KMS-11 (cell line): ENCODE results near the gene KANSL1.

Experiments
- H2AFZ ChIP-seq: fragments of 200-600 bp; sonication (generic); 2 replicates; pipeline ENCODE4 v1.6.1; 2016; ENCODE audit warnings: antibody characterized with exemption, mixed run types, low read depth
- H3K27ac ChIP-seq: fragments of 200-600 bp; sonication (generic); 2 replicates; pipeline ENCODE4 v1.6.1; 2016; ENCODE audit warnings: mild to moderate bottlenecking, mixed run types
- H3K27me3 ChIP-seq: fragments of 200-600 bp; sonication (generic); 2 replicates; pipeline ENCODE4 v1.6.1; 2017; ENCODE audit warnings: mild to moderate bottlenecking, low read depth, mixed run types, moderate library complexity; ENCODE audit not compliant: insufficient read depth
- H3K36me3 ChIP-seq: fragments of 200-600 bp; sonication (generic); 2 replicates; pipeline ENCODE4 v1.6.1; 2017; ENCODE audit warnings: mild to moderate bottlenecking, mixed run types; ENCODE audit not compliant: insufficient read depth
- H3K4me1 ChIP-seq: fragments of 200-600 bp; sonication (generic); 2 replicates; pipeline ENCODE4 v1.6.1; 2016; ENCODE audit warnings: mild to moderate bottlenecking, low read depth, mixed run types; ENCODE audit not compliant: poor library complexity, severe bottlenecking
- H3K4me2 ChIP-seq: fragments of 200-600 bp; sonication (generic); 2 replicates; pipeline ENCODE4 v1.7.0; 2016; ENCODE audit warnings: mild to moderate bottlenecking, mixed run types
- H3K4me3 ChIP-seq: fragments of 200-600 bp; sonication (generic); IDR thresholded peaks from 2 replicates; pipeline ENCODE4 v1.6.1; 2017; ENCODE audit warnings: low read depth, low read length, mixed read lengths; ENCODE audit not compliant: insufficient read depth
- H3K79me2 ChIP-seq: fragments of 200-600 bp; sonication (generic); 2 replicates; pipeline ENCODE4 v1.6.1; 2016; ENCODE audit warnings: low read depth, mixed run types; ENCODE audit not compliant: insufficient read depth
- H3K9ac ChIP-seq: fragments of 200-600 bp; sonication (generic); 2 replicates; pipeline ENCODE4 v1.6.1; 2016; ENCODE audit warnings: mild to moderate bottlenecking, mixed run types
- H4K20me1 ChIP-seq: fragments of 200-600 bp; sonication (generic); 2 replicates; pipeline ENCODE4 v1.6.1; 2016; ENCODE audit warnings: mild to moderate bottlenecking, mixed run types; ENCODE audit not compliant: insufficient read depth
- TF ChIP-seq, protein P1 (sequence below): fragments of 200-600 bp; sonication (generic); conservative IDR thresholded peaks from 2 replicates; pipeline ENCODE4 v1.6.1; 2017; ENCODE audit warnings: low read depth, mild to moderate bottlenecking, antibody characterized with exemption, low read length, moderate library complexity, mixed read lengths

The KANSL1 gene

DNA sequence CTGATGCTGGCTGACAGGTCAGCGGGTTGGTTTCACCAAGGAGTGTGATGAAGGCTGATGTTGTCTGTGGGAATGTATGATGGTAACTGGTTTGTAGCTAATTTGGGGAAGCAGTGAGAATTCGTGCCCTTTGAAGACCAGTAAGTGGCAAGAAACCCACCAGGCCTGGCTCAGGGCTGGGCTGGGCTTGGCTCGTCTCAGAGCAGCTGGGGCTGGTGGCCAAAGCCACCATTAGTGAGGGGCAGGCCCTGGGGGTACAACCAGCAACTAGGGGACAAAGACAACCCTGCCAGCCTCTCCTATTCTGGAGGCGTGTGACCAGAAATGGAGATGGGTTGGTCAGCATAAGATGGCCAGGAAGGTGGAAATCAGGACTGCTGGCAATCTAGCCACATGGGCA lies 207.2 kb downstream of the KANSL1 start:
- Histone ChIP-seq H2AFZ (no peak overlapping the region), H3K4me3 (no peak overlapping the region)

DNA sequence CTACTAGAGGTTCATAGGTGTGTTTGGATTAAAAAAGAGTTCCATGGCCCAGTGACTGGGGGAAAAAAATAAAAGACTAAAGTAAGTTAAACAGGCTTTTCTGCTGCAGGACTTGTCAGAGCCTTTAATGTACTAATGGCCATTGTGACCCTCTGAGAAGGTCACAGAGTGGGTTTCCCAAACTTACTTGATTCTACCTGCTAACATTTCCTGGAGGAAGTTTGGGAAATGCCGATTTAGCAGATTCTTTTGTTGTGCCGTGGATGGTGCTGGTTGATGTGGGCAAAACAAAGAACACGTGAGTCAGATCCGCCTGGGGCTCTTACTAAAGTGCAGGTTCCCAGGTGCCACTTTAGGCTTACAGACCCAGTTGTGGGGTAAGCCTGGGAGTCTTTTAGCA lies 207.8 kb downstream of the KANSL1 start:
- H3K27ac ChIP-seq: no peak overlapping the region
- no peak overlapping the region for H3K9ac ChIP-seq
- H3K4me2 ChIP-seq: no peak overlapping the region
- no peaks in the 10 kb centered on the region for H4K20me1 ChIP-seq
- no peaks in the 10 kb centered on the region for H3K79me2 ChIP-seq
- H3K4me1 ChIP-seq: no peaks in the 10 kb centered on the region
- H2AFZ ChIP-seq: no peak overlapping the region
- H3K27me3 ChIP-seq: no peaks in the 10 kb centered on the region
- no peak overlapping the region for H3K4me3 ChIP-seq
- no peaks in the 10 kb centered on the region for H3K36me3 ChIP-seq
- TF ChIP-seq, protein P1, sequence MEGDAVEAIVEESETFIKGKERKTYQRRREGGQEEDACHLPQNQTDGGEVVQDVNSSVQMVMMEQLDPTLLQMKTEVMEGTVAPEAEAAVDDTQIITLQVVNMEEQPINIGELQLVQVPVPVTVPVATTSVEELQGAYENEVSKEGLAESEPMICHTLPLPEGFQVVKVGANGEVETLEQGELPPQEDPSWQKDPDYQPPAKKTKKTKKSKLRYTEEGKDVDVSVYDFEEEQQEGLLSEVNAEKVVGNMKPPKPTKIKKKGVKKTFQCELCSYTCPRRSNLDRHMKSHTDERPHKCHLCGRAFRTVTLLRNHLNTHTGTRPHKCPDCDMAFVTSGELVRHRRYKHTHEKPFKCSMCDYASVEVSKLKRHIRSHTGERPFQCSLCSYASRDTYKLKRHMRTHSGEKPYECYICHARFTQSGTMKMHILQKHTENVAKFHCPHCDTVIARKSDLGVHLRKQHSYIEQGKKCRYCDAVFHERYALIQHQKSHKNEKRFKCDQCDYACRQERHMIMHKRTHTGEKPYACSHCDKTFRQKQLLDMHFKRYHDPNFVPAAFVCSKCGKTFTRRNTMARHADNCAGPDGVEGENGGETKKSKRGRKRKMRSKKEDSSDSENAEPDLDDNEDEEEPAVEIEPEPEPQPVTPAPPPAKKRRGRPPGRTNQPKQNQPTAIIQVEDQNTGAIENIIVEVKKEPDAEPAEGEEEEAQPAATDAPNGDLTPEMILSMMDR: no peak

More for the DNA sequence above, 207.2 kb downstream of the KANSL1 start:
- no peak overlapping the region for H3K9ac ChIP-seq
- no peaks in the 10 kb centered on the region for H3K4me1 ChIP-seq
- H3K79me2 ChIP-seq: no peaks in the 10 kb centered on the region
- TF ChIP-seq, protein P1: no peak
- H3K36me3 ChIP-seq: no peaks in the 10 kb centered on the region
- H3K27ac ChIP-seq: no peak overlapping the region
- H3K4me2 ChIP-seq: no peak overlapping the region
- H3K27me3 ChIP-seq: no peaks in the 10 kb centered on the region
- H4K20me1 ChIP-seq: no peaks in the 10 kb centered on the region

DNA sequence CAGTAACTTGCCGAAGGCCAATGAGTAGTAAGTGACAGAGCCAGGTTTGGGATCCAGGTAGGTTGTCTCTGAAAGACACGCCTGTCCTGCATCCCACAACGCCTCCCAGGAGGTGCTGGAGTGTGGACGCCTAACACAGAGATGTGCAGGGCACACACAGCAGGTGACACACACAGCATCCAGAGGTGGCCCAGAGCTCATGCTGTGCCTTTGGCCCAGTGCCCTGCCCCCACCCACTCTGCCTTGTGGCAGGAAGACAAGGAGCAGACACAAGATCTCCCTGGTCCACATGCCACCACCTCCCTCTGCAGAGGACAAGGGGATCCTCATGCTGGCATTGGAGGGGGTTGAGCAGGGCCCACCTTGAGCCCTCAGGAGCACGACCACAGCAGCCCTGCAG lies 208.9 kb downstream of the KANSL1 start:
- H3K27ac ChIP-seq: no peak overlapping the region
- no peaks in the 10 kb centered on the region for H3K4me1 ChIP-seq
- TF ChIP-seq, protein P1: no peak
- H3K79me2 ChIP-seq: no peaks in the 10 kb centered on the region
- H3K4me2 ChIP-seq: no peak overlapping the region
- H4K20me1 ChIP-seq: no peaks in the 10 kb centered on the region
- H3K4me3 ChIP-seq: no peak overlapping the region
- no peaks in the 10 kb centered on the region for H3K36me3 ChIP-seq
- H3K27me3 ChIP-seq: no peaks in the 10 kb centered on the region
- no peak overlapping the region for H2AFZ ChIP-seq
- no peak overlapping the region for H3K9ac ChIP-seq

DNA sequence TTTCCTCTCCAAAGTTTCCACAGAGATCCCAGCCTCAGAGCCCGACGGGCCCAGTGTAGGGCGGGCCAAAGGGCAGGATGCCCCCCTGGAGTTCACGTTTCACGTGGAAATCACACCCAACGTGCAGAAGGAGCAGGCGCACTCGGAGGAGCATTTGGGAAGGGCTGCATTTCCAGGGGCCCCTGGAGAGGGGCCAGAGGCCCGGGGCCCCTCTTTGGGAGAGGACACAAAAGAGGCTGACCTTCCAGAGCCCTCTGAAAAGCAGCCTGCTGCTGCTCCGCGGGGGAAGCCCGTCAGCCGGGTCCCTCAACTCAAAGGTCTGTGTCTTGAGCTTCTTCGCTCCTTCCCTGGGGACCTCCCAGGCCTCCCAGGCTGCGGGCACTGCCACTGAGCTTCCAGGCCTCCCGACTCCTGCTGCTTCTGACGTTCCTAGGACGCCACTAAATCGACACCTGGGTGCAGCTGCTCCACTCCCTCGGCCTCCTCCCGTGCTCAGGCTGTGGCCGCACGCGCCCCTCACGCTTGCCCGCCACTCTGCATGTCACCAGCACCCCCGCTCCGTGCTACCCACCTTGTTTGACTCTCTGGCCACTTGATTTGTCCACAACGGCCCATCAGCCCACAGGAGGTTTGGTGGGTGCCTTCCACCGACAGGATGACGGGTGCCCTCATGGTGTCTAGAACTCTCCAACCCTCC lies 209.5 kb downstream of the KANSL1 start:
- H4K20me1 ChIP-seq: no peaks in the 10 kb centered on the region
- H3K4me2 ChIP-seq: no peak overlapping the region
- no peaks in the 10 kb centered on the region for H3K36me3 ChIP-seq
- no peak overlapping the region for H2AFZ ChIP-seq
- no peak overlapping the region for H3K9ac ChIP-seq
- no peaks in the 10 kb centered on the region for H3K27me3 ChIP-seq
- H3K79me2 ChIP-seq: no peaks in the 10 kb centered on the region
- no peak overlapping the region for H3K27ac ChIP-seq
- TF ChIP-seq, protein P1: no peak
- H3K4me3 ChIP-seq: no peak overlapping the region
- no peaks in the 10 kb centered on the region for H3K4me1 ChIP-seq
